BLaER1 treated with 17β-estradiol and CSF1 and Interleukin-3, amounts not matched to agents 10 nM and 100 nM (cell line): ENCODE results near the gene SIGLEC10.
A peak's percentile ranks its signal among the peaks of the same experiment; 100 is the strongest.
"Not testable (repeated sequence)": the region's sequence is repeated elsewhere in the genome, so short reads cannot be mapped to it uniquely, and the experiment has no call there.

ENCODE experiments used
- H3K27ac ChIP-seq, 11 experiments: shearing (Covaris generic); formaldehyde crosslinking; 2 replicates each; pipeline ENCODE4 v1.8.1; 2022
- H3K27me3 ChIP-seq, 11 experiments: shearing (Covaris generic); formaldehyde crosslinking; 2 replicates each; pipeline ENCODE4 v1.8.1; 2022
- H3K36me3 ChIP-seq, 11 experiments: shearing (Covaris generic); formaldehyde crosslinking; 2 replicates each; pipeline ENCODE4 v1.8.1; 2022
- H3K4me1 ChIP-seq, 10 experiments: shearing (Covaris generic); formaldehyde crosslinking; 2 replicates each; pipeline ENCODE4 v1.8.1; 2022
- H3K4me2 ChIP-seq, 11 experiments: shearing (Covaris generic); formaldehyde crosslinking; 2 replicates each; pipeline ENCODE4 v1.8.1; 2022
- H3K4me3 ChIP-seq, 10 experiments: shearing (Covaris generic); formaldehyde crosslinking; 2 replicates each; pipeline ENCODE4 v1.8.1; 2022
- H3K9ac ChIP-seq, 11 experiments: shearing (Covaris generic); formaldehyde crosslinking; 2 replicates each; pipeline ENCODE4 v1.8.1; 2022
- H3K9me3 ChIP-seq, 11 experiments: shearing (Covaris generic); formaldehyde crosslinking; replicated peaks in 1 of 11; 2 replicates each; pipeline ENCODE4 v1.8.1; 2022
- H4K20me1 ChIP-seq, 11 experiments: shearing (Covaris generic); formaldehyde crosslinking; 2 replicates each; pipeline ENCODE4 v1.8.1; 2022
- Cebpa-rat ChIP-seq, 11 experiments: shearing (Covaris generic); IDR thresholded peaks; 2 replicates each; pipeline ENCODE4 v1.8.1; 2022

The SIGLEC10 gene

GRCh38 chr19:51417107-51417809, at the start of gene SIGLEC10:
TSS of gene SIGLEC10 (minus strand) at chr19:51417642. CDS start at chr19:51417581, 61 bp downstream.
- H3K4me3 ChIP-seq, result peak within 1 kb of the TSS in 9 of 10 experiments; percentile 28 to 67 (median 54); a peak in 19 of 20 replicates
- H3K4me2 ChIP-seq, result peak within 1 kb of the TSS; percentile 80 to 98 (median 91)

GRCh38 chr19:51466723-51467122, 49.3 kb upstream of the SIGLEC10 start:
- Histone ChIP-seq H4K20me1 (no peaks in the 10 kb centered on the region), H3K9me3 (no peaks in the 10 kb centered on the region), H3K36me3 (no peaks in the 10 kb centered on the region), H3K4me3 (no peak overlapping the region), H3K27me3 (peaks cover 0 to 12% (median 0%) of the 10 kb centered on the region in 11 experiments; a peak in 6 of 22 replicates), H3K9ac (no peak overlapping the region), H3K4me2 (peak overlapping the region in 7 of 11 experiments; percentile 9 to 75 (median 32); a peak in 10 of 22 replicates), H3K27ac (no peak overlapping the region), H3K4me1 (peaks cover 27 to 59% (median 43%) of the 10 kb centered on the region in 10 experiments)
- TF ChIP-seq Cebpa-rat (IDR thresholded peaks at IDR 0.05), result no peak

More at GRCh38 chr19:51417107-51417809, at the start of gene SIGLEC10:
- peaks cover 0 to 5% (median 0%) of the 10 kb centered on the region in 11 experiments; a peak in 1 of 22 replicates for H4K20me1 ChIP-seq
- TF ChIP-seq Cebpa-rat (IDR thresholded peaks at IDR 0.05), result no peak
- peak within 1 kb of the TSS; percentile 56 to 83 (median 77); a peak in 21 of 22 replicates for H3K9ac ChIP-seq
- H3K9me3 ChIP-seq, result no peaks in the 10 kb centered on the region
- H3K27ac ChIP-seq, result peak within 1 kb of the TSS; percentile 70 to 88 (median 82); a peak in 21 of 22 replicates
- peaks cover 0 to 13% (median 6%) of the 10 kb centered on the region in 11 experiments; a peak in 11 of 22 replicates for H3K27me3 ChIP-seq
- peaks cover 41 to 68% (median 62%) of the 10 kb centered on the region in 10 experiments for H3K4me1 ChIP-seq
- H3K36me3 ChIP-seq, result peaks cover 0 to 31% (median 13%) of the 10 kb centered on the region in 11 experiments; a peak in 11 of 22 replicates

GRCh38 chr19:51463976-51464581, 46.6 kb upstream of the SIGLEC10 start:
- H3K9me3 ChIP-seq, H3K4me2 ChIP-seq, H3K36me3 ChIP-seq, H3K9ac ChIP-seq, H3K27ac ChIP-seq, H3K4me3 ChIP-seq, H4K20me1 ChIP-seq: not testable (repeated sequence)
- Histone ChIP-seq H3K27me3 (peaks cover 0 to 12% (median 0%) of the 10 kb centered on the region in 11 experiments; a peak in 6 of 22 replicates), H3K4me1 (peaks cover 33 to 65% (median 50%) of the 10 kb centered on the region in 10 experiments)

GRCh38 chr19:51462681-51463080, 45.2 kb upstream of the SIGLEC10 start:
- Histone ChIP-seq H4K20me1 (no peaks in the 10 kb centered on the region), H3K9ac (no peak overlapping the region), H3K27ac (no peak overlapping the region), H3K4me2 (peak overlapping the region in 4 of 11 experiments; percentile 20 to 91 (median 82); a peak in 5 of 22 replicates), H3K4me1 (peaks cover 19 to 58% (median 36%) of the 10 kb centered on the region in 10 experiments), H3K9me3 (no peaks in the 10 kb centered on the region), H3K27me3 (peaks cover 0 to 12% (median 0%) of the 10 kb centered on the region in 11 experiments; a peak in 6 of 22 replicates), H3K4me3 (no peak overlapping the region), H3K36me3 (no peaks in the 10 kb centered on the region)
- no peak for TF ChIP-seq Cebpa-rat (IDR thresholded peaks at IDR 0.05)

GRCh38 chr19:51462276-51462675, 44.8 kb upstream of the SIGLEC10 start:
- H3K27me3 ChIP-seq, result peaks cover 0 to 12% (median 0%) of the 10 kb centered on the region in 11 experiments; a peak in 6 of 22 replicates
- H3K4me3 ChIP-seq, result no peak overlapping the region
- H4K20me1 ChIP-seq, result no peaks in the 10 kb centered on the region
- peaks cover 17 to 54% (median 32%) of the 10 kb centered on the region in 10 experiments for H3K4me1 ChIP-seq
- TF ChIP-seq Cebpa-rat (IDR thresholded peaks at IDR 0.05), result no peak
- H3K27ac ChIP-seq, result peak overlapping the region in 2 of 11 experiments; percentile 50 to 65; a peak in 2 of 22 replicates
- H3K9me3 ChIP-seq, result no peaks in the 10 kb centered on the region
- 0 out of 22 replicates have a peak overlapping the region, but pooled peaks of 1 of the 11 experiments have one; percentile 17 for H3K9ac ChIP-seq
- peak overlapping the region in 6 of 11 experiments; percentile 64 to 91 (median 80); a peak in 11 of 22 replicates for H3K4me2 ChIP-seq
- no peaks in the 10 kb centered on the region for H3K36me3 ChIP-seq

GRCh38 chr19:51461723-51462161, 44.3 kb upstream of the SIGLEC10 start:
- TF ChIP-seq Cebpa-rat (IDR thresholded peaks at IDR 0.05), result no peak
- H3K27ac ChIP-seq, result peak overlapping the region in 2 of 11 experiments; percentile 50 to 65; a peak in 3 of 22 replicates
- peaks cover 0 to 12% (median 0%) of the 10 kb centered on the region in 11 experiments; a peak in 6 of 22 replicates for H3K27me3 ChIP-seq
- no peaks in the 10 kb centered on the region for H3K36me3 ChIP-seq
- H3K4me1 ChIP-seq, result peaks cover 17 to 52% (median 27%) of the 10 kb centered on the region in 10 experiments
- H3K4me2 ChIP-seq, result peak overlapping the region; percentile 56 to 91 (median 70)
- no peak overlapping the region for H3K4me3 ChIP-seq
- no peaks in the 10 kb centered on the region for H3K9me3 ChIP-seq
- peak overlapping the region in 2 of 11 experiments; percentile 41 to 46; a peak in 2 of 22 replicates for H3K9ac ChIP-seq
- no peaks in the 10 kb centered on the region for H4K20me1 ChIP-seq

- Histone ChIP-seq H3K36me3 (no peaks in the 10 kb centered on the region), H3K9ac (no peak overlapping the region), H3K4me2 (peak overlapping the region; percentile 56 to 91 (median 70)), H3K27ac (peak overlapping the region in 3 of 11 experiments; percentile 19 to 65 (median 41); a peak in 6 of 22 replicates), H3K27me3 (peaks cover 0 to 12% (median 0%) of the 10 kb centered on the region in 11 experiments; a peak in 6 of 22 replicates), H4K20me1 (no peaks in the 10 kb centered on the region), H3K4me1 (peaks cover 15 to 46% (median 21%) of the 10 kb centered on the region in 10 experiments), H3K9me3 (no peaks in the 10 kb centered on the region), H3K4me3 (0 out of 20 replicates have a peak overlapping the region, but pooled peaks of 1 of the 10 experiments have one; percentile 30)
- no peak for TF ChIP-seq Cebpa-rat (IDR thresholded peaks at IDR 0.05)
Measured at GRCh38 chr19:51460164-51460992, 42.9 kb upstream of the SIGLEC10 start.

- peaks cover 15 to 46% (median 21%) of the 10 kb centered on the region in 10 experiments for H3K4me1 ChIP-seq
- no peaks in the 10 kb centered on the region for H3K9me3 ChIP-seq
- no peak for TF ChIP-seq Cebpa-rat (IDR thresholded peaks at IDR 0.05)
- H3K4me3 ChIP-seq, result no peak overlapping the region
- H3K27ac ChIP-seq, result no peak overlapping the region
- H3K27me3 ChIP-seq, result peaks cover 0 to 12% (median 0%) of the 10 kb centered on the region in 11 experiments; a peak in 6 of 22 replicates
- no peaks in the 10 kb centered on the region for H3K36me3 ChIP-seq
- no peaks in the 10 kb centered on the region for H4K20me1 ChIP-seq
- H3K9ac ChIP-seq, result no peak overlapping the region
- H3K4me2 ChIP-seq, result no peak overlapping the region
Measured at GRCh38 chr19:51458899-51459505, 41.6 kb upstream of the SIGLEC10 start.
